ENCODE results near the gene LGR6. TPM values are rescaled to one million over a fixed set of nuclear protein-coding genes. Genes with fewer than 3 reads are reported as not detected.

Gene LGR6
- polyA plus RNA-seq, 1 donor from 2014 or later = not detected

DNA sequence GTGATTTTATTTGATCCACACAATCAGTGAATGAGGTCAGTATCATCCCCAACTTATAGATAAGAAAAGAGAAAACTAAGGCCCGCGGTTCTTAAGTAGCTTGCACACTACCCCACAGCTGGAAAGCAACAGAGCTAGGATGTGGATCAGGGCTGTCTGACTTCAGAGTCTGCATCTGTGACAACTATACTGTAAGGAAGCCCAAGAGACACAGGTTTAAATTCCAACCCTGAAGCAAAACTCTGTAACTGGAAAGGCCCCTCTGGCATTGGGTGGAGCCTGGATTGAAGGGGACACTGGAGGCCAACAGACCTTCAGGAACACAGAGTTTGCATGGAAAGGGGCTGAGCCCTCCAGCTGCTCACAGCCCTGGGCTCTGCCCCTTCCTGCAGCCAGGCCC, 40.2 kb downstream of the LGR6 start:
- Histone ChIP-seq H4K20me1 (ENCODE audit: insufficient read depth) (no peaks in the 10 kb centered on the region), H3K79me2 (replicated peaks; ENCODE audit: insufficient read depth, low read length) (no peaks in the 10 kb centered on the region), H3K9ac (ENCODE audit: low read length) (no peak overlapping the region), H3K27me3 (ENCODE audit: insufficient read depth, low read depth, low read length) (no peaks in the 10 kb centered on the region), H3K4me3 (ENCODE audit: low read length) (no peak overlapping the region), H3K36me3 (ENCODE audit: insufficient read depth, low read length) (no peaks in the 10 kb centered on the region), H3K9me2 (ENCODE audit: insufficient read depth, low read length) (no peaks in the 10 kb centered on the region), H3F3A (ENCODE audit: insufficient read depth, low read length, poor library complexity, severe bottlenecking) (no peaks in the 10 kb centered on the region), H3K4me2 (ENCODE audit: low read length) (no peak overlapping the region), H3K27ac (ENCODE audit: low read length) (no peak overlapping the region), H2AFZ (ENCODE audit: low read depth, low read length) (no peak overlapping the region), H3K9me3 (ENCODE audit: low read length) (no peaks in the 10 kb centered on the region)
- TF ChIP-seq RAD21 (conservative IDR thresholded peaks at IDR 0.05) = no peak
- TF ChIP-seq TAF1 (IDR thresholded peaks at IDR 0.05; ENCODE audit: low read depth) = no peak
- TF ChIP-seq, protein P1, sequence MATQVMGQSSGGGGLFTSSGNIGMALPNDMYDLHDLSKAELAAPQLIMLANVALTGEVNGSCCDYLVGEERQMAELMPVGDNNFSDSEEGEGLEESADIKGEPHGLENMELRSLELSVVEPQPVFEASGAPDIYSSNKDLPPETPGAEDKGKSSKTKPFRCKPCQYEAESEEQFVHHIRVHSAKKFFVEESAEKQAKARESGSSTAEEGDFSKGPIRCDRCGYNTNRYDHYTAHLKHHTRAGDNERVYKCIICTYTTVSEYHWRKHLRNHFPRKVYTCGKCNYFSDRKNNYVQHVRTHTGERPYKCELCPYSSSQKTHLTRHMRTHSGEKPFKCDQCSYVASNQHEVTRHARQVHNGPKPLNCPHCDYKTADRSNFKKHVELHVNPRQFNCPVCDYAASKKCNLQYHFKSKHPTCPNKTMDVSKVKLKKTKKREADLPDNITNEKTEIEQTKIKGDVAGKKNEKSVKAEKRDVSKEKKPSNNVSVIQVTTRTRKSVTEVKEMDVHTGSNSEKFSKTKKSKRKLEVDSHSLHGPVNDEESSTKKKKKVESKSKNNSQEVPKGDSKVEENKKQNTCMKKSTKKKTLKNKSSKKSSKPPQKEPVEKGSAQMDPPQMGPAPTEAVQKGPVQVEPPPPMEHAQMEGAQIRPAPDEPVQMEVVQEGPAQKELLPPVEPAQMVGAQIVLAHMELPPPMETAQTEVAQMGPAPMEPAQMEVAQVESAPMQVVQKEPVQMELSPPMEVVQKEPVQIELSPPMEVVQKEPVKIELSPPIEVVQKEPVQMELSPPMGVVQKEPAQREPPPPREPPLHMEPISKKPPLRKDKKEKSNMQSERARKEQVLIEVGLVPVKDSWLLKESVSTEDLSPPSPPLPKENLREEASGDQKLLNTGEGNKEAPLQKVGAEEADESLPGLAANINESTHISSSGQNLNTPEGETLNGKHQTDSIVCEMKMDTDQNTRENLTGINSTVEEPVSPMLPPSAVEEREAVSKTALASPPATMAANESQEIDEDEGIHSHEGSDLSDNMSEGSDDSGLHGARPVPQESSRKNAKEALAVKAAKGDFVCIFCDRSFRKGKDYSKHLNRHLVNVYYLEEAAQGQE (IDR thresholded peaks at IDR 0.05; ENCODE audit: borderline replicate concordance) = no peak
- TF ChIP-seq EZH2 (IDR thresholded peaks at IDR 0.05; ENCODE audit: borderline replicate concordance, insufficient read depth, low read length, poor library complexity, severe bottlenecking) = no peak
- no peak for TF ChIP-seq EP300 (conservative IDR thresholded peaks at IDR 0.05; ENCODE audit: poor library complexity, severe bottlenecking)
- no peak for TF ChIP-seq SMC3 (conservative IDR thresholded peaks at IDR 0.05; ENCODE audit: poor library complexity)
- TF ChIP-seq POLR2AphosphoS5 (IDR thresholded peaks at IDR 0.05) = no peak
- TF ChIP-seq MXI1 (conservative IDR thresholded peaks at IDR 0.05; ENCODE audit: poor library complexity, severe bottlenecking) = no peak
- TF ChIP-seq CTCF (IDR thresholded peaks at IDR 0.05; ENCODE audit: poor library complexity, severe bottlenecking) = no peak

- Histone ChIP-seq H3K36me3 (ENCODE audit: insufficient read depth, low read length) (no peaks in the 10 kb centered on the region), H3K9me2 (ENCODE audit: insufficient read depth, low read length) (no peaks in the 10 kb centered on the region), H3K79me2 (replicated peaks; ENCODE audit: insufficient read depth, low read length) (no peaks in the 10 kb centered on the region), H3K9me3 (ENCODE audit: low read length) (no peaks in the 10 kb centered on the region), H3K9ac (ENCODE audit: low read length) (no peak overlapping the region), H2AFZ (ENCODE audit: low read depth, low read length) (no peak overlapping the region), H3K4me3 (ENCODE audit: low read length) (no peak overlapping the region), H3K27ac (ENCODE audit: low read length) (no peak overlapping the region), H3K4me2 (ENCODE audit: low read length) (no peak overlapping the region), H3F3A (ENCODE audit: insufficient read depth, low read length, poor library complexity, severe bottlenecking) (no peaks in the 10 kb centered on the region), H3K27me3 (ENCODE audit: insufficient read depth, low read depth, low read length) (no peaks in the 10 kb centered on the region), H4K20me1 (ENCODE audit: insufficient read depth) (no peaks in the 10 kb centered on the region)
- TF ChIP-seq SMC3 (conservative IDR thresholded peaks at IDR 0.05; ENCODE audit: poor library complexity) = no peak
- TF ChIP-seq EP300 (conservative IDR thresholded peaks at IDR 0.05; ENCODE audit: poor library complexity, severe bottlenecking) = no peak
- no peak for TF ChIP-seq POLR2AphosphoS5 (IDR thresholded peaks at IDR 0.05)
- TF ChIP-seq, protein P1 (IDR thresholded peaks at IDR 0.05; ENCODE audit: borderline replicate concordance) = no peak
- TF ChIP-seq EZH2 (IDR thresholded peaks at IDR 0.05; ENCODE audit: borderline replicate concordance, insufficient read depth, low read length, poor library complexity, severe bottlenecking) = no peak
- TF ChIP-seq MXI1 (conservative IDR thresholded peaks at IDR 0.05; ENCODE audit: poor library complexity, severe bottlenecking) = no peak
- no peak for TF ChIP-seq RAD21 (conservative IDR thresholded peaks at IDR 0.05)
Measured at GRCh38 chr1:202234331-202235002, 40.9 kb downstream of the LGR6 start.
